Cardiac septum (tissue), 1 donor: ENCODE measurements around the gene GPC2. TPM values are rescaled to one million over a fixed set of nuclear protein-coding genes. Genes with fewer than 3 reads are reported as not detected.
"Not testable (repeated sequence)": the region's sequence is repeated elsewhere in the genome, so short reads cannot be mapped to it uniquely, and the experiment has no call there.

Experiments used
- DNase-seq: peaks from one replicate; pipeline ENCODE4 v3.0.0-alpha.2; 2020; ENCODE audit warnings: low spot score
- intact Hi-C: fragments of 100-400 bp; cut with DNase I; formaldehyde crosslinking; loops from one replicate; pipeline ENCODE4 v1.14.0; 2022
- long read RNA-seq: library from polyadenylated mRNA; unstranded; transcript quantifications from one replicate; pipeline ENCODE4 v2.0.0, GENCODE V29; 2021
- total RNA-seq: library from RNA; stranded (reverse); fragmentation: NEBNext Ultra II Directional; extraction: Animal tissue kit (Norgen Biotek cat#: 25700); gene quantifications from one replicate; pipeline ENCODE4 v1.2.1, GENCODE V29; 2021
- donor health status: DM: no; HTN: no; CAD: no.

Gene GPC2, protein sequence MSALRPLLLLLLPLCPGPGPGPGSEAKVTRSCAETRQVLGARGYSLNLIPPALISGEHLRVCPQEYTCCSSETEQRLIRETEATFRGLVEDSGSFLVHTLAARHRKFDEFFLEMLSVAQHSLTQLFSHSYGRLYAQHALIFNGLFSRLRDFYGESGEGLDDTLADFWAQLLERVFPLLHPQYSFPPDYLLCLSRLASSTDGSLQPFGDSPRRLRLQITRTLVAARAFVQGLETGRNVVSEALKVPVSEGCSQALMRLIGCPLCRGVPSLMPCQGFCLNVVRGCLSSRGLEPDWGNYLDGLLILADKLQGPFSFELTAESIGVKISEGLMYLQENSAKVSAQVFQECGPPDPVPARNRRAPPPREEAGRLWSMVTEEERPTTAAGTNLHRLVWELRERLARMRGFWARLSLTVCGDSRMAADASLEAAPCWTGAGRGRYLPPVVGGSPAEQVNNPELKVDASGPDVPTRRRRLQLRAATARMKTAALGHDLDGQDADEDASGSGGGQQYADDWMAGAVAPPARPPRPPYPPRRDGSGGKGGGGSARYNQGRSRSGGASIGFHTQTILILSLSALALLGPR
- 0.92 TPM for total RNA-seq
- long read RNA-seq: 0 reads

GRCh38 chr7:100177045-100178001, at the start of gene GPC2, which contains the start of gene STAG3:
TSS of gene GPC2 (minus strand) at chr7:100177381. CDS start at chr7:100177199, 182 bp downstream.
TSS of gene STAG3 (plus strand) at chr7:100177918. CDS start at chr7:100180557, 2,639 bp downstream.
- intact Hi-C loops: no loop called here
- peak; percentile 98 for DNase-seq

- intact Hi-C loops, DNase-seq: not testable (repeated sequence)
These were observed 47.7 kb upstream of the GPC2 start for GRCh38 chr7:100224891-100225290.

DNA sequence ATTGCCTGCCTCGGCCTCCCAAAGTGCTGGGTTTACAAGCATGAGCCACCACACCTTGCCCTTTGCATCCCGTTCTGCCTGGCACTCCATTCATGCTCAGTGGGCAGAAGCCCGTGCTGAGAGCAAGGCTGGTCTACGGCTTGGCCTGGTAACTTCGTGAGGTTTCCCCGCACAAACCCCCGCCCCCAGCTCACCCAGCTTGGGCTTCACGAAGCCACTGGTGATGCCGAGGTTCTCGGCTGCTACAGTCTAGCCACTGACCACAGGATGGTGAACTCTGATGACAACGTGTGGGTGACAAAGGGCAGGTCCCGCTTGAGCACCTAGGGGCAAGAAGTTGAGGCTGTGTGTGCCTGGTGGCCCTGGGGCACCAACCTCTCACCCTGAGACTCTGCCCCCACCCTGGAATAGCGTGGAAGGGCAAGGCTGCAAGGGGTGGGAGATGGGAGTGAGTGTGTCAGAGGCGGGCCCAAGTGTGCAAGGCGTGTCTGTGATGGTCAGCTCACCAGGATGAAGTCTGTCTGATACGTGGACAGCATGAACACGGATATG, 46.3 kb upstream of the GPC2 start:
- intact Hi-C loops: not testable (repeated sequence)

GRCh38 chr7:100222445-100223132, 45.4 kb upstream of the GPC2 start:
- DNase-seq: no peak
- intact Hi-C loops: no loop called here

More for the DNA sequence above, 46.3 kb upstream of the GPC2 start:
- not testable (repeated sequence) for DNase-seq

GRCh38 chr7:100221767-100222444, 44.7 kb upstream of the GPC2 start:
- intact Hi-C loops: no loop called here
- no peak for DNase-seq

- DNase-seq: no peak
- intact Hi-C loops: no loop called here
These were observed 44.1 kb upstream of the GPC2 start for GRCh38 chr7:100221231-100221718.

GRCh38 chr7:100220586-100221230, 43.5 kb upstream of the GPC2 start:
- intact Hi-C loops: no loop called here
- DNase-seq: no peak

DNA sequence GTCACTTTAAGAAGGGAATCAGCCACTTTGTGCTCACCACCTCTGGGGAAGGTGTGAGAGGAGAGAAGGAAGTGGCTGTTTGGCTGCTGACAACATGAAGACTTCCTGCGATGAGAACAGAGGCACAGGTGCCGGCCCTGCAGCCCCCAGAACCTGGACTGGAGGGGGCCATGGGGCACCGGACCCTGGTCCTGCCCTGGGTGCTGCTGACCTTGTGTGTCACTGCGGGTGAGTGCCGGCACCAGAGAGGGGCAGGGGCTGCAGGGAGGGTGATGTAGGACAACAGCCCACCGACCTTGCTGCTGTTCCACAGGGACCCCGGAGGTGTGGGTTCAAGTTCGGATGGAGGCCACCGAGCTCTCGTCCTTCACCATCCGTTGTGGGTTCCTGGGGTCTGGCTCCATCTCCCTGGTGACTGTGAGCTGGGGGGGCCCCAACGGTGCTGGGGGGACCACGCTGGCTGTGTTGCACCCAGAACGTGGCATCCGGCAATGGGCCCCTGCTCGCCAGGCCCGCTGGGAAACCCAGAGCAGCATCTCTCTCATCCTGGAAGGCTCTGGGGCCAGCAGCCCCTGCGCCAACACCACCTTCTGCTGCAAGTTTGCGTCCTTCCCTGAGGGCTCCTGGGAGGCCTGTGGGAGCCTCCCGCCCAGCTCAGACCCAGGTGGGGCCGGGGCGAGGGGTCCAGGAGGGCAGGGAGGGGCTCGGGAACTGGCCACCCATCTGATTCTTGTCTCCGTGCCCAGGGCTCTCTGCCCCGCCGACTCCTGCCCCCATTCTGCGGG, 42.8 kb upstream of the GPC2 start, which contains the start of gene PVRIG:
Gene PVRIG (plus strand): TSS at position 149 of the 785 bp plus-strand sequence. CDS start 22 bp downstream, at position 171.
- intact Hi-C loops, DNase-seq: not testable (repeated sequence)

DNA sequence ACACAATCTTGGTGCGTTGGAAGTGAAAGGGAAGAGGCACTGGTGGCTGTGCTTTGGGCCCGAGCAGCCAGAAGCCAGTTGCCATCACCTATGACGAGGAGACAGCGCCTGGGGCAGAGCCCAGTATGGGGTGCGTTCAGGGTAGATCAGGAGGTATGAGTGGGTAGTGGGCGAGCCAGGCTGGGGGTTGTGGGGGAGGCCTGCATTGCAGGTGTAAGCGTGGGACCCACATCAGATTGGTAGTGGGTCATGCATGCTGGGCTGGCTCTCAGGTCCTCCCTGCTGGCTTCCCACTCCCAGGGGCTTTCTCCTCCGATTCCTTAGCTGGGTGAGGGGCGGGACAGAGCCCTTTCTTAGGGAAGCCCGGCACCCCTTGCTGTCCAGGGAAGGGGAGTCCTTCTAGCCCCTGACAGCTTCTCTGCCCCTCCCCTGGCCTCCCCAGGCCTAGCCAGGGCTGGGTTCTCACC, 42.1 kb upstream of the GPC2 start:
- DNase-seq: no peak
- intact Hi-C loops: no loop called here

DNA sequence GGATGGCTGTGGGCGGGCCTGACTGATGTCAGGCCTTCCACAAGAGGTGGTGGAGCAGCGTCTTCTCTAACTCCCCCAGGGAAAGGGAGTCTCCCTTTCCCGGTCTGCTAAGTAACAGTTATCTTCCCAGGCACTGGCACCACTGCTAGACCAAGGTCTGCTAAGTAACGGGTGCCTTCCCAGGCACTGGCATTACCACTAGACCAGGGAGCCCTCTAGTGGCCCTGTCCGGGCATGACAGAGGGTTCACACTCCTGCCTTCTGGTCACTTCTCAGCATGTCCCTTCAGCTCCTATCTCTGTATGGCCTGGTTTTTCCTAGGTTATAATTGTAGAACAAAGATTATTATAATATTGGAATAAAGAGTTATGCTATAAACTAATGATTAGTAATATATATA, 40.8 kb upstream of the GPC2 start:
- DNase-seq: peak; percentile 92
- intact Hi-C loops: loop anchor here (2.0 kb wide), 1 partner anchor 85 kb away; no protein-coding TSS in a partner anchor

GRCh38 chr7:100215895-100216294, 38.7 kb upstream of the GPC2 start:
- intact Hi-C loops: loop anchor here (2.0 kb wide), 1 partner anchor 83 kb away; no protein-coding TSS in a partner anchor
- DNase-seq: no peak

GRCh38 chr7:100214356-100214755, 37.2 kb upstream of the GPC2 start:
- intact Hi-C loops, DNase-seq: not testable (repeated sequence)

DNA sequence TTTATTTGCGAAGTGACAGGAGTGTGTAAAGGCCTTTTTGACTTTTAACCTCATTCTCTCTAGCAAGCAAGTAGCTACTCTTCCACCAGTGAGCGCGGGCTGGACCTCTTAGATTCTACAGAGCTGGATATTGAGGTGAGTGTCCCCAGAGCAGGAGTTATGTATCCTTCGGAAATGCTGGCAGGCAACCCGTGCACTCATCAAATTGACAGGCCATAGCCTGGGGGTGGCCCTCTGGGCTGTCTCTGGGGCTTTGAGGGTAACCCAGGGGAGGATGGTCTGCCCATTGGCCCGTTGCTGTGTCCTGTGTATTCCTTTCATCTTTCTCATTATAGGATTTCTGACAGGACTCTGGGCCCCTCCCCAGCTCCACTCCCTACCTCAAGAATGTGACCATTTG, 36.5 kb upstream of the GPC2 start:
- intact Hi-C loops: no loop called here
- DNase-seq: no peak

DNA sequence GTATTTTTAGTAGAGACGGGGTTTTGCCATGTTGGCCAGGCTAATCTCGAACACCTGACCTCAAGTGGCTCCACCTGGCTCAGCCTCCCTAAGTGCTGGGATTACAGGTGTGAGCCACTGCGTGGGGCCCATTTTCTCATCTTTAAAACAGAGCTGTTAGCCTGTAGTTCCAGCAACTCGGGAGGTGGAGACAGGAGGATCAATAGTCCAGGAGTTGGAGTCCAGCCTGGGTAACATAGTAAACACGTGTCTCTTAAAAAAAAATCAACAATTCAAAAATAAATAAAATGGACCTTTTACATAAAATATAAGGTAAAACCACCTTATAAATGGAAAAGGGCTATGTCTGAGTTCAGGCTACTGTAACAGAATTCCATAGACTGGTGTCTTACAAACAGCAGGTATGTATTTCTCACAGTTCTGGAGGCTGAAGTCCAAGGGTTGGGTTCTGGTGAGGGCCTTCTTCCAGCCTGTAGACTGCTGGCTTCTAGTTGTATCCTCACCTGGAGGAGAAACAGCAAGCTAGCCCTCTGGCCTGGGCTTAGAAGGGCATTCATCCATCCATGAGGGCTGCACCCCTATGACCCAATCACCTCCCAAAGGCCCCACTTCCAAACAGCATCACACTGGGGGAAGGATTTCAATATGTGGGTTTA, 35.6 kb upstream of the GPC2 start:
- intact Hi-C loops: no loop called here
- DNase-seq: no peak

- no peak for DNase-seq
- intact Hi-C loops: no loop called here
These were observed 34.2 kb upstream of the GPC2 start for GRCh38 chr7:100211342-100211780.

DNA sequence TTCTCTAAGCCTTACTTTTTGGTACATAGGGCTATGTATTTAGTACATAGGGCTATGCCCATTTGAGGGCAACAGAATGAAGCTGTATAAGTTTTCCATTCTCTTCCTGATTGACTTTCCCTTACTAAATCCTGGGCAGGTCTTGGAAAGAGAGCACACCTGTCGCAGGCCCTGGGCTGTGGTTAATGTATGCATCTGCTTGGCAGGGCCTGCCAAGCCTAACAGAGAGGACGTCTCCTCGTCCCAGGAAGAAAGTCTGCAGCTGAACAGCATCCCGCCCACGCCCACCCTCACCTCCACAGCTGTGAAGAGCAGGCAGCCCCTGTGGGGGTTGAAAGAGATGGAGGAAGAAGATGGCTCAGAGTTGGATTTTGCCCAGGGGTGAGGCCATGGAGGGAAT, 33.6 kb upstream of the GPC2 start:
- no peak for DNase-seq
- intact Hi-C loops: no loop called here
